ENCODE data around the gene RPA1. TPM values are rescaled to one million over a fixed set of nuclear protein-coding genes. Genes with fewer than 3 reads are reported as not detected.

Gene RPA1
- total and polyA plus RNA-seq, 9 of the 15 experiments (the other 6 are each of a cell fraction or from before 2014, with no cell fraction given): 25.2 to 125 (median 47.4) TPM

DNA sequence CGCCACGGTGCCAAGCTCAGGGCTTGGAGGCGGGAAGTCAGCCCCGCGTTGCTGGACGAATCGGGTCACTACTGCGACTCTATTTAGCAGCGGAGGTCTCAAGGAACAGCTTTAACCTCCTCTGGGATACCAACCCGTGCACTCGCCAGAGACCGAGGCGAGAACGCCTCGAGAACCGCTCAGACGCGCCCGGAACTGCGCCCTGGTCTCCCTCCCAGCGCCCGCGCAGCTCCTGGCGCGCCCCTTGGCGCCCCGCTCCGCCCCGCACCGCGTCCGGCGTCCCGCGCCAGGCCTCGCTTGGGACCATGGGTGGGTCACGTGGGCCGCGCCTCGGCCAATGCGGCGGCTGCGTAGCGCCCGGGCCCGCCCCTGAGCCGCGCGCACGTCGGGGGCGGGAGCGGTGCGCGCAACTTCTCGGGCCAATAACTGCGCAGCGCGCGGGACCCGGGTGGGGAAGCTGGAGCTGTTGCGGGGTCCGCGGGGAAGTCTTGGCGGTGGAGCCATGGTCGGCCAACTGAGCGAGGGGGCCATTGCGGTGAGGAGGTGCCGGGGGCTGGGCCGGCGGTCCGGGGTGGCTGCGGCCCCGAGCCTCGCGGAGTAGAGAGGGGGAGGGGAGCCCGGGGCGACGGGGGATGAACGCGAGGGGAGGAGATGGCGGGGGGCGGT is at the start of gene RPA1, which contains the start of gene SMYD4 (continued):
- TF ChIP-seq KDM5B (IDR thresholded peaks at IDR 0.05; ENCODE audit: insufficient replicate concordance, low read depth, low read length) (peak; percentile 71), ZNF780A (CRISPR knock-in tag; IDR thresholded peaks at IDR 0.05) (no peak), ZNF764 (CRISPR knock-in tag; IDR thresholded peaks at IDR 0.05; ENCODE audit: low read depth) (no peak), ELF1 (tag; IDR thresholded peaks at IDR 0.05) (no peak)
- TF ChIP-seq, protein P1, sequence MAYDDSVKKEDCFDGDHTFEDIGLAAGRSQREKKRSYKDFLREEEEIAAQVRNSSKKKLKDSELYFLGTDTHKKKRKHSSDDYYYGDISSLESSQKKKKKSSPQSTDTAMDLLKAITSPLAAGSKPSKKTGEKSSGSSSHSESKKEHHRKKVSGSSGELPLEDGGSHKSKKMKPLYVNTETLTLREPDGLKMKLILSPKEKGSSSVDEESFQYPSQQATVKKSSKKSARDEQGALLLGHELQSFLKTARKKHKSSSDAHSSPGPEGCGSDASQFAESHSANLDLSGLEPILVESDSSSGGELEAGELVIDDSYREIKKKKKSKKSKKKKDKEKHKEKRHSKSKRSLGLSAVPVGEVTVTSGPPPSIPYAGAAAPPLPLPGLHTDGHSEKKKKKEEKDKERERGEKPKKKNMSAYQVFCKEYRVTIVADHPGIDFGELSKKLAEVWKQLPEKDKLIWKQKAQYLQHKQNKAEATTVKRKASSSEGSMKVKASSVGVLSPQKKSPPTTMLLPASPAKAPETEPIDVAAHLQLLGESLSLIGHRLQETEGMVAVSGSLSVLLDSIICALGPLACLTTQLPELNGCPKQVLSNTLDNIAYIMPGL (CRISPR knock-in tag; IDR thresholded peaks at IDR 0.05): no peak

DNA sequence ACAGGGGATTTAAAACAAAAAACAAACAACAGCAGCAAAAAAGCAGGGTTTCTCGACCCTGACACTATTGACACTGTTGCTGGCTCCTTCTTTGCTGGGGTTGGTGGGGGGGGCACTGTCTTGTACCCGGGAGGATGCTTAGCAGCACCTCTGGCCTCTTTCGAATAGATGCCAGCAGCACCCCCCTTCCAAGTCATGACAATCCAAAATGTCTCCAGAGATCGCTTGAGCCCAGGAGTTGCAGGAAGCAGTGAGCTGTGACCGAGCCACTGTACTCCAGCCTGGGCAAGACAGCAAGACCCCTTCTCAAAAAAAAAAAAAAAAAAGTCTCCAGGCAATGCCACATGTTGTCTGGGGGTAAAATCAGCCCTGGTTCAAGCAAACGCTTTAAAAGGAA is 47.6 kb upstream of the RPA1 start:
- peaks cover 61% of the 10 kb centered on the region for H3K36me3 ChIP-seq (ENCODE audit: control insufficient read depth, insufficient read depth, low read length)
- CTCF ChIA-PET (ENCODE audit: low intra/inter-chr PET ratio): interaction anchor here (2.4 kb wide), 1 partner anchor 113 kb away, joined by 10 read pairs; no protein-coding TSS in a partner anchor

More for the DNA sequence above, 47.6 kb upstream of the RPA1 start:
- Histone ChIP-seq H3K9me3 (replicated peaks; ENCODE audit: control insufficient read depth, insufficient read depth, low read depth, low read length) (no peaks in the 10 kb centered on the region), H3K79me2 (ENCODE audit: control insufficient read depth, insufficient read depth, low read length) (no peaks in the 10 kb centered on the region), H3K4me3 (no peak overlapping the region), H3K27ac (ENCODE audit: extremely low read depth, low read depth, low read length) (no peak overlapping the region), H3K9ac (ENCODE audit: insufficient read depth in 1 of 2, low read depth in 2 of 2, low read length in 2 of 2) (no peak overlapping the region), H2AFZ (ENCODE audit: low read depth, low read length) (no peak overlapping the region), H3K4me2 (ENCODE audit: insufficient read depth, low read length) (no peak overlapping the region), H3K9me1 (ENCODE audit: control insufficient read depth, insufficient read depth, low read length) (no peaks in the 10 kb centered on the region), H3K4me1 (replicated peaks in 1 of 2; ENCODE audit: control insufficient read depth in 2 of 2, insufficient read depth in 2 of 2, low read length in 2 of 2) (peaks cover 5 to 8% of the 10 kb centered on the region in 2 experiments; a peak in 4 of 5 replicates), H3K27me3 (ENCODE audit: control insufficient read depth in 2 of 2, insufficient read depth in 2 of 2, low read length in 2 of 2) (no peaks in the 10 kb centered on the region), H4K20me1 (replicated peaks; ENCODE audit: control insufficient read depth, insufficient read depth, low read length) (no peaks in the 10 kb centered on the region)
- DNase-seq (ENCODE audit: extremely low read depth in 1 of 4, low spot score in 3 of 4) (no peak), ATAC-seq (no peak), FAIRE-seq (no peak)
- WGBS (ENCODE audit: insufficient coverage, low coverage, missing lambda C conversion rate): 65% methylated on average over 5 of the region's 6 CpGs
- intact Hi-C loops (cut with micrococcal nuclease): loop anchor here (5.0 kb wide), 2 partner anchors 60 to 115 kb away; partner anchors contain the start of gene WDR81
- BruUV-seq (replicated peaks): no TSS peak
- no peak for TF ChIP-seq E2F3 (CRISPR knock-in tag; IDR thresholded peaks at IDR 0.05)
- no peak for TF ChIP-seq EHMT2 (IDR thresholded peaks at IDR 0.05)
- no peak for TF ChIP-seq RBM25 (IDR thresholded peaks at IDR 0.05; ENCODE audit: low read depth, low read length, severe bottlenecking)
- no peak for TF ChIP-seq ZBTB8A (IDR thresholded peaks at IDR 0.05; ENCODE audit: partially characterized antibody)
- TF ChIP-seq, protein P2, sequence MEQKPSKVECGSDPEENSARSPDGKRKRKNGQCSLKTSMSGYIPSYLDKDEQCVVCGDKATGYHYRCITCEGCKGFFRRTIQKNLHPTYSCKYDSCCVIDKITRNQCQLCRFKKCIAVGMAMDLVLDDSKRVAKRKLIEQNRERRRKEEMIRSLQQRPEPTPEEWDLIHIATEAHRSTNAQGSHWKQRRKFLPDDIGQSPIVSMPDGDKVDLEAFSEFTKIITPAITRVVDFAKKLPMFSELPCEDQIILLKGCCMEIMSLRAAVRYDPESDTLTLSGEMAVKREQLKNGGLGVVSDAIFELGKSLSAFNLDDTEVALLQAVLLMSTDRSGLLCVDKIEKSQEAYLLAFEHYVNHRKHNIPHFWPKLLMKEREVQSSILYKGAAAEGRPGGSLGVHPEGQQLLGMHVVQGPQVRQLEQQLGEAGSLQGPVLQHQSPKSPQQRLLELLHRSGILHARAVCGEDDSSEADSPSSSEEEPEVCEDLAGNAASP (IDR thresholded peaks at IDR 0.05): no peak
- peak; percentile 55; the same call in 1 of the 2 replicates for TF ChIP-seq ZNF121 (CRISPR knock-in tag; conservative IDR thresholded peaks at IDR 0.05)
- TF ChIP-seq, protein P3, sequence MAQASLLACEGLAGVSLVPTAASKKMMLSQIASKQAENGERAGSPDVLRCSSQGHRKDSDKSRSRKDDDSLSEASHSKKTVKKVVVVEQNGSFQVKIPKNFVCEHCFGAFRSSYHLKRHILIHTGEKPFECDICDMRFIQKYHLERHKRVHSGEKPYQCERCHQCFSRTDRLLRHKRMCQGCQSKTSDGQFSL (CRISPR knock-in tag; IDR thresholded peaks at IDR 0.05): no peak
- TF ChIP-seq, protein P3 (tag; IDR thresholded peaks at IDR 0.05): no peak
- TF ChIP-seq DPF2 (IDR thresholded peaks at IDR 0.05): no peak
- in situ Hi-C loops (cut with MboI): no loop called here
- POLR2A ChIA-PET: interaction anchor here (0.6 to 1.1 kb wide), 3 partner anchors 14 to 127 kb away, joined by 3 to 4 read pairs (median 3); no protein-coding TSS in a partner anchor
